ENCODE data around the gene CDKN2B-AS1. TPM values are rescaled to one million over a fixed set of nuclear protein-coding genes. Genes with fewer than 3 reads are reported as not detected.
A peak's percentile ranks its signal among the peaks of the same experiment; 100 is the strongest.

Gene CDKN2B-AS1
- total and polyA plus RNA-seq, 5 experiments from 2014 or later, result 0.60 TPM; not detected in 4

DNA sequence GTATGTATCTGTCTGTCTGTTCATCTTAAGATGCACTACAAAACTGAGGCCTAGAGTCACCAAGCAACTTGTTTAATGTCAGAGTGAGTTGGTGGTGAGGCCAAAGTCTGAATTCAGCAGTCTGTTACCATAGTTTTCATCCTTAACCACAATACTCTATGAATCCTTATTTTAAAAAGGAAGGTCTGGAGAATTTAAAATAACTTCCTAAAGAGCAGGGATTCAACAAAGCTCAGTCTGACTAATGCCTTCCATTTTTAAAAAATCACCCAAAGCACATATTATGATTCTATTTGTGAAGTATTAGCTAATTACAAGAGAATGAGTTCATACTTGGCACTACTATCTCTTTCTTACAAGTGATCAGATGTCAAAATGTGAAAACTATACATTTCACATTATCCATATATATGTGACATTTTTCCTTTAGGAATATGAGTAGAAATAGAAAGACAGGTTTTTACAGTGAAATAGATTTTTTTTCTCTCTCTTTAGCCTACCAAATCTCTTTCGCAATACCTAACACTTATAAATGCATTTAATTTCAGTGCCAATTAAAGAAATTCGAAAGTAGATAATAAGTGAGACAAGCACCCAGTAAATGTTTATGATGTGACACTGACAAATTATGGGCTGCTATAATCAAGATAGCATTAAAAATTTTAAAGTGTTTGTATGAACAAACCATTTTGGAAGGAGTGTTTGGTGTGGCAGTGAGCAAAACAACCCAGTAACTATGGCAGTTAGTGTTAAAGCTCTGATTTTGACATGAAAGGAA is 116.8 kb downstream of the CDKN2B-AS1 start:
- H3K27ac Mint-ChIP-seq, result no peak overlapping the region
- ATAC-seq (no peak), DNase-seq (no peak)
- POLR2A ChIA-PET, result no interaction called here
- peaks cover 0 to 4% (median 0%) of the 10 kb centered on the region in 3 donors for H3K36me3 Mint-ChIP-seq
- no peaks in the 10 kb centered on the region for H3K9me3 Mint-ChIP-seq
- H3K4me3 Mint-ChIP-seq, result no peak overlapping the region
- peaks cover 0 to 2% (median 0%) of the 10 kb centered on the region in 4 donors for H3K4me1 Mint-ChIP-seq
- H3K27me3 Mint-ChIP-seq, result peaks cover 0 to 19% (median 0%) of the 10 kb centered on the region in 5 donors

DNA sequence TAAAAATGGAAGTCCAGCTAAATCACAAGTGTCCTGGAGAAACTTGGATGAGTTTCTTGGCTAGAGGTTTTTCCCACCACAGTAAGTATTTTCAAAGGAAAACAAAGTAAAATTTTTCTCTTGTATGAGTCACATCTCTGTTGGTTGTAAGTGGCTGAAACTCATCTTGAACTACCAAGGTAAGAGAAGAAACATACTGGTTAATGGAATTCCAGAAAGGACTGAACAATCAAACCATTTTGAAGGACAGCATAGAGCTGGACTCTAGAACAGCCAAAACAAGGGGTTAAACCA is 117.3 kb downstream of the CDKN2B-AS1 start:
- H3K4me1 Mint-ChIP-seq, result peaks cover 0 to under 1% (median 0%) of the 10 kb centered on the region in 4 donors
- H3K4me3 Mint-ChIP-seq, result no peak overlapping the region
- POLR2A ChIA-PET, result no interaction called here
- DNase-seq (no peak), ATAC-seq (no peak)
- peaks cover 0 to 19% (median 0%) of the 10 kb centered on the region in 5 donors for H3K27me3 Mint-ChIP-seq
- no peak overlapping the region for H3K27ac Mint-ChIP-seq
- peaks cover 0 to 4% (median 0%) of the 10 kb centered on the region in 3 donors for H3K36me3 Mint-ChIP-seq
- H3K9me3 Mint-ChIP-seq, result no peaks in the 10 kb centered on the region

DNA sequence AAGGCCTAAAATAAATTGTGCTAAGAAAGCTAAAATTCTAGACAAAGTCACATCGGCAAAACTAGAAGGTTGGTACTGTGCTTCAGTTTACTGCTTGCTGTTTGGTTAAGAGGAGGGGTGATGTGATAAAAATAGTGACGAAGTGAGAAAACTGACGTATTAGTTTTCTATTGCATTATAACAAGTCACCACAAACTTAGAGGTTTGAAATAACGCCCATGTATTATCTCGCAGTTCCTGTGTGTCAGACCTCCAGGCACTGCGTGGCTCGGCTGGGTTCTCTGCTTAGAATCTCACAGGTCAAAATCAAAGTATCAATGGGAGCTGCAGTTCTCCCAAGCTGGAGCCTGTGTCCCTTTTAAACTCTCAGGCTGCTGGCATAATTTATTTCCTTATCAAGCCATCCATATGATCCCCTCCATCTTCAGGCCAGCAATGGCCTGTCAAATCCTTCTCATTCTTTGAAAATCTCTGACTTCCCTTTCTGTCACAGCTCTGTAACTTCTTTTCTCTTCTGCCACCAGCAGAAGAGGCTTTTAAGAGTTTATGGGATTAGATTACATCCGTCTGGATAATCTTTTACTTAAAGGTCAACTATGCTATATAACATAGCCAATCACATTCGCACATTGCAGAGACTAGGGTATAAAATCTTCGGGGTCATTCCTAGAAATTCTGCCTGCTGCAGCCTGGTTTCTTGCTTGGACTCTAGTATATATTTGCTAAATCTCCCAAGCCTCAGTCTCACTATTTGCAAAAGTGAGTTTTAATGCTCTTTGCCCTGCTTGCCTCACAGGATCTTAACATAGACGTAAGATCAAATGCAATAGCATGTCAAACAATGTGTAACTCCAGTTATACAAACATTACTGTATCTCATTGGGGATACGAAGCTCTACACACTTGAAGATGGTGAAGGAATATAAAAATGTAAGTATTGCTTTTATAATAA is 118.6 kb downstream of the CDKN2B-AS1 start:
- H3K4me3 Mint-ChIP-seq, result no peak overlapping the region
- DNase-seq (no peak), ATAC-seq (no peak)
- H3K27ac Mint-ChIP-seq, result no peak overlapping the region
- peaks cover 0 to 2% (median under 1%) of the 10 kb centered on the region in 4 donors for H3K4me1 Mint-ChIP-seq
- no peaks in the 10 kb centered on the region for H3K9me3 Mint-ChIP-seq
- peaks cover 0 to 19% (median 0%) of the 10 kb centered on the region in 5 donors for H3K27me3 Mint-ChIP-seq
- POLR2A ChIA-PET, result no interaction called here
- peaks cover 0 to 1% (median 0%) of the 10 kb centered on the region in 3 donors for H3K36me3 Mint-ChIP-seq

DNA sequence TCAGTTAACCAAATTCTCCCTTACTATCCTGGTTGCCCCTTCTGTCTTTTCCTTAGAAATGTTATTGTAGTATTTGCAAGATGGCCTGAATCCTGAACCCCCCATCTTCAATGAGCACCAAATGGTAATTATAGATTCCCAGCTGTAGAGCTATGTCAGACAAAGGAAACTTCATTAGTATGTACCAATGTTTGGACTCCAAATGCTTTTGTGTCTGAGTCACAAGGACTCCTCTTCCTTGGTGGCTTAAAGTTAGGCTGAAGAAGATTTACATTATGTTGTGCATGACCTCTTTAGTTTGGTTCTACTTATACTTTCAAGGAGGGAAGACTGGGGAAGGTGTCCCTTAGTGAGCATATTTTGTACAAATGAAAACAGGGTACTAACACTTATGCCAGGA is 120.4 kb downstream of the CDKN2B-AS1 start:
- no peaks in the 10 kb centered on the region for H3K9me3 Mint-ChIP-seq
- no peaks in the 10 kb centered on the region for H3K36me3 Mint-ChIP-seq
- peaks cover 0 to 12% (median 0%) of the 10 kb centered on the region in 5 donors for H3K27me3 Mint-ChIP-seq
- H3K27ac Mint-ChIP-seq, result no peak overlapping the region
- ATAC-seq (no peak), DNase-seq (no peak)
- POLR2A ChIA-PET, result no interaction called here
- peaks cover 0 to 8% (median 2%) of the 10 kb centered on the region in 4 donors for H3K4me1 Mint-ChIP-seq
- no peak overlapping the region for H3K4me3 Mint-ChIP-seq

DNA sequence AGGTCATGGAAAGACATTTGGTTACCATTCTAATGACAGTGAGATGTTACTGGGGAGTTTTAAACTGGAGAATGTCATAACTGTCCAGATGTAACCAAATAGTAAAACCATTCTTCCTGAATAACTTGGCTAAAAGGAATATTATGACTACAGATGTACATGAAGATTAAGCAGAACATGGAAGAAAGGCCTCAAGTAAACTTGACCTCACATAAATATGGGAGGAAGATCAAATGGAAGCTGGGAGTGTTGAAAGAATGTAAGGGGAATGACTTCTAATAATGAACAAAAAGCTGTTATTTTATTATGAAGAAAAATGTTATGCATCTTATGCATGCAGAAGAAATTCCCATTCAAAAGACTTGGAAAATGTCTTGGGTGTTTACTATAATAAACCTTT is 122.2 kb downstream of the CDKN2B-AS1 start:
- POLR2A ChIA-PET, result no interaction called here

DNA sequence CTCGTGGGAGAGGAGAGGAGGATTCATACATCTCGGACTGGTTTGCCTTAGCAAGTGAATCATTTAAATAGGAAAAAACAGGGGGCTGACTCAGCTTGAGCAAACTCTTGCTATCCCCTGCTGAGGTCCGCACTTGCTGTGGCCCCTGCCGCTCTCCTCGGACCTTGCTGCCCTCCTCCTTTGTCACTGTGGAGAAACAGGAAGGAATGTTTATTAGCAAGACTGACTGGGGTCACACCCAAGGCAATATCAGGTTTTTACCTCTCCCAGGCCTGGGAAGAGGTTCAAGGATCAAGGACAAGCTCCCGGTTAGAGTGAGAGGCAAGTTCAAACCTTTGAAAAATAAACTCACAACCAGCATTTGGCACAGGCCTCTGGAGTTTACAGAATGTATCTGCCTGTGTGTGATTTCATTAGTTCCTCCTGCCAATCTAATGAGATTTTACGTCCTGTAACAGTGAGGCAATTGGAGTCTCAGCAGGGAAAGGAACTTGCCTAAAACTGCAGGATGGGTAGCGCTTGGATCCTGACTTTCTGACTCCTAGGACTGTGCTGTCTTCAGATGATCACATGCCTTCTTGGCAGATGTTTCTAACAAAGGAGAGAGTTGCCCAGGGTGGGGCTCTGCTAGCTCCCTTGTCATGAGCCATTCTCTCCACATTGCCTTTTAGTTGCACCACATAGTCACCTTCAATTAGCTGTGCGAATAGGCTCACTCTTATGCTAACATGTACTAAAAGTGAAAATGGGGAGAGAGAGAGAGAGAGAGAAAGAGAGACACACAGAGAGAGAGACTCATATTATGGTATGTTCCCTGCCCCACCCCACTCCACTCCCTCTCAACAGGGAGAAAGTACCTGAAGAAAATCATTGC is 123.2 kb downstream of the CDKN2B-AS1 start:
- ATAC-seq (no peak), DNase-seq (no peak)
- no peaks in the 10 kb centered on the region for H3K36me3 Mint-ChIP-seq
- H3K9me3 Mint-ChIP-seq, result peaks cover 0 to under 1% (median 0%) of the 10 kb centered on the region in 9 donors
- POLR2A ChIA-PET, result no interaction called here
- peaks cover 0 to 8% (median 2%) of the 10 kb centered on the region in 4 donors for H3K4me1 Mint-ChIP-seq
- H3K27ac Mint-ChIP-seq, result peak overlapping the region in 1 of 10 donors; percentile 53
- H3K27me3 Mint-ChIP-seq, result peaks cover 0 to 12% (median 0%) of the 10 kb centered on the region in 5 donors
- H3K4me3 Mint-ChIP-seq, result no peak overlapping the region

More for the DNA sequence above, 122.2 kb downstream of the CDKN2B-AS1 start:
- H3K4me1 Mint-ChIP-seq, result peaks cover 0 to 8% (median 2%) of the 10 kb centered on the region in 4 donors
- H3K36me3 Mint-ChIP-seq, result no peaks in the 10 kb centered on the region
- H3K27ac Mint-ChIP-seq, result no peak overlapping the region
- DNase-seq (no peak), ATAC-seq (no peak)
- H3K4me3 Mint-ChIP-seq, result no peak overlapping the region
- H3K9me3 Mint-ChIP-seq, result no peaks in the 10 kb centered on the region
- peaks cover 0 to 12% (median 0%) of the 10 kb centered on the region in 5 donors for H3K27me3 Mint-ChIP-seq

DNA sequence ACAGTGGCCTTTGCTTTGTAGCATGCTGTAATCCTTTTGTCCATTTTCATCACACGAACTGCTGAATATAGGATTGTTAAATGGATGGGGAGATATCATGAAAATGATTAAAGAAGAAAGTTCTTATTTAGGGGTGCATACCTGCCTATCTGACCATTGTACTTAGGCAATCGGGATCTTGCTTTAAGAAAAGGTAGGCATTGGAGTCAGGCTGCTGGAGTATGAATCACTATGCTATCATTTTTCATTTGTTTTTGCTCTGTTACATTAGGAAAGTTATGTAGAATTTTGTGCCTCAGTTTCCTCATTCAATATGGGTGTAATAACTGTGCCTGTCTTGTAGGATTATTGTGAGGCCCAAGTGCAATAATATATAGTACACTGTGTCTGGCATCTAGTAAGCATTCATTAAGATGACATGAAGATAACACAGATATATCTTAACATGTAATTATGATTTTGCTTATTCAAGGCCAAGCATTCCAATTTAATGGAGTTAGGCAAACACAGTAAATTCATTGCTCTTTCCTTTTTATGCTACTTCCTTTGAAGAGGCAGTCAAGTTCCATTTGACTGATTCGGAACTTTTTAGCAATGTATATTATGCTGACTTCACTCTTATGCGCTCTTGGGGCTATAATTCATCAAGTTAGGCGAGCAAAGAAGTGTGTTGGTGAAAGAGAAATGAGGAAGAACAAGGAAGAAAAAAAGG is 124.4 kb downstream of the CDKN2B-AS1 start:
- POLR2A ChIA-PET, result no interaction called here
- peaks cover 0 to 7% (median 0%) of the 10 kb centered on the region in 3 donors for H3K36me3 Mint-ChIP-seq
- H3K4me3 Mint-ChIP-seq, result no peak overlapping the region
- ATAC-seq (no peak), DNase-seq (no peak)
- H3K27ac Mint-ChIP-seq, result no peak overlapping the region
- H3K27me3 Mint-ChIP-seq, result peaks cover 0 to 13% (median 5%) of the 10 kb centered on the region in 5 donors
- peaks cover 0 to 8% (median 0%) of the 10 kb centered on the region in 9 donors for H3K9me3 Mint-ChIP-seq
- peaks cover 0 to 8% (median 2%) of the 10 kb centered on the region in 4 donors for H3K4me1 Mint-ChIP-seq

DNA sequence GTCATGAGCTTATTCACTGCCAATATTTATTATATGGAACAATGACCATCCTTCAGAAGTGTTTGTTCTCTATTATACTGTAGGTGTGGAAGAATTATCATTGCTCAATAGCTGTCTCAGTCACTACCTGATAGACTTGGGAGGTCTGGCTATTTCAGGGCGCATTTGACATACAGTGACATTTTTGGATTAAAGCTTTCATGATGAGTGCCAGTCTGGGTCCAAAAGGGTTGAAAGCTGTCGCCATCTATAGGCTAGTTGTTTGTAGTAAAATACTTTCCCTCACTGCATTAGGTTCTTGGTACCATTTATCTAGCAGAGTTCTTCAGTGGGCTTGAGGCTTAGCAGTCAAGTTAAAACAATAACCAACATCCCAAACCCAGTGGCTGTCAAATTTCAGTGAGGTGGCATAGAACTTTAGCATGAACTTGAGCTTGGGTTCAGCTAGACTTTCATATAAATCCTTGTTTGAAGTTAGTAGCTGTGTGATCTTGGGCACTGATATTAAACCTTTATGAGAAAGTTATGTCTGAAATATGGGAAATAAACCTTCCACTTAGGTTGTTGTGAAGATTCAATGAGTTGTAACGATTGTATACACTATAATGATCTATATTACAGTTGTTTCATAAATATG is 125.0 kb downstream of the CDKN2B-AS1 start:
- POLR2A ChIA-PET, result no interaction called here
- H3K4me3 Mint-ChIP-seq, result no peak overlapping the region
- H3K9me3 Mint-ChIP-seq, result peaks cover 0 to 8% (median 0%) of the 10 kb centered on the region in 9 donors
- peaks cover 0 to 8% (median 2%) of the 10 kb centered on the region in 4 donors for H3K4me1 Mint-ChIP-seq
- ATAC-seq (peak; percentile 50 to 59), DNase-seq (peak in 3 of 10 donors; percentile 10 to 41 (median 21))
- no peak overlapping the region for H3K27ac Mint-ChIP-seq
- peaks cover 0 to 7% (median 0%) of the 10 kb centered on the region in 3 donors for H3K36me3 Mint-ChIP-seq
- peaks cover 0 to 12% (median 5%) of the 10 kb centered on the region in 5 donors for H3K27me3 Mint-ChIP-seq

DNA sequence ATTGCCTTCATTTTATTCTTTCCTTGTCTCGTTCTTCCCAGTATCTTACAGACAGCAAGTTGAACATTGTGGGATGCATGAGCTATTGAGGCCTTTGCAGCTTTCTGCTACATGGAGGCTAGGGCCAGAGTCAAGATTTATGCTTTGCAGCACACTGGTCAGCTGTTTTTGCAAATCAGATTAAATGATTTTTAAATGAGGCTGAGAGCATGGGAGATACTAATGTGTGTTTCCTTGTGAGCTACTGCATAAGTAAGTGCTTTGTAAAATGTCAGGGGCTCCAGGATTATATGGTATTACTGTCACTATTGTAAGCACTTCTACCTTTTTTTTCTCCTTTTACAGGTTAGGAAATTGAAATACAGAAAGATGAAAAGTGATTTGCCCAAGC is 125.6 kb downstream of the CDKN2B-AS1 start:
- Mint-ChIP-seq H3K9me3 (peaks cover 0 to 8% (median 0%) of the 10 kb centered on the region in 9 donors), H3K27ac (no peak overlapping the region), H3K4me3 (no peak overlapping the region), H3K4me1 (peaks cover 0 to 8% (median 2%) of the 10 kb centered on the region in 4 donors), H3K36me3 (peaks cover 0 to 7% (median 0%) of the 10 kb centered on the region in 3 donors), H3K27me3 (peaks cover 0 to 12% (median 7%) of the 10 kb centered on the region in 5 donors)
- no peak for ATAC-seq
- DNase-seq, result no peak
- POLR2A ChIA-PET, result no interaction called here

DNA sequence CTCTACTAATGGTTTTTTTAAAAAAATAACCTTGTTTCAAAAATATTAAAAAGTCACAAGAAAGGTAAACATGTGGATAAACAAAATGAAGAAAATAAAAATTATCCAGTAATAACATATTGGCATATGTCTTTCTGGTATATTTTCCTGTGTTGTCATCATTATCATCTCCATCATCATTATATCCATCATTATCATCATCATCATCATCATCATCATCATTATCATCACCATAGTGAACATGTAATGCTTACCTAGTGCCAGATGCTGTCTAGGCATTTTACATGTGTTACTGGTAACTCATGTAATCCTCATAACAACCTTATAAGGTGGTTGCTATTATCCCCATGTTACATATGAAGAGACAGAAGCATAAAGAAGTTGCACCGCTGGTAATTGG is 126.0 kb downstream of the CDKN2B-AS1 start:
- POLR2A ChIA-PET, result no interaction called here
- Mint-ChIP-seq H3K27me3 (peaks cover 0 to 12% (median 7%) of the 10 kb centered on the region in 5 donors), H3K27ac (no peak overlapping the region), H3K4me1 (peaks cover 0 to 8% (median 2%) of the 10 kb centered on the region in 4 donors), H3K4me3 (no peak overlapping the region), H3K36me3 (peaks cover 0 to 7% (median 0%) of the 10 kb centered on the region in 3 donors), H3K9me3 (peaks cover 0 to 8% (median 0%) of the 10 kb centered on the region in 9 donors)
- DNase-seq (no peak), ATAC-seq (no peak)

DNA sequence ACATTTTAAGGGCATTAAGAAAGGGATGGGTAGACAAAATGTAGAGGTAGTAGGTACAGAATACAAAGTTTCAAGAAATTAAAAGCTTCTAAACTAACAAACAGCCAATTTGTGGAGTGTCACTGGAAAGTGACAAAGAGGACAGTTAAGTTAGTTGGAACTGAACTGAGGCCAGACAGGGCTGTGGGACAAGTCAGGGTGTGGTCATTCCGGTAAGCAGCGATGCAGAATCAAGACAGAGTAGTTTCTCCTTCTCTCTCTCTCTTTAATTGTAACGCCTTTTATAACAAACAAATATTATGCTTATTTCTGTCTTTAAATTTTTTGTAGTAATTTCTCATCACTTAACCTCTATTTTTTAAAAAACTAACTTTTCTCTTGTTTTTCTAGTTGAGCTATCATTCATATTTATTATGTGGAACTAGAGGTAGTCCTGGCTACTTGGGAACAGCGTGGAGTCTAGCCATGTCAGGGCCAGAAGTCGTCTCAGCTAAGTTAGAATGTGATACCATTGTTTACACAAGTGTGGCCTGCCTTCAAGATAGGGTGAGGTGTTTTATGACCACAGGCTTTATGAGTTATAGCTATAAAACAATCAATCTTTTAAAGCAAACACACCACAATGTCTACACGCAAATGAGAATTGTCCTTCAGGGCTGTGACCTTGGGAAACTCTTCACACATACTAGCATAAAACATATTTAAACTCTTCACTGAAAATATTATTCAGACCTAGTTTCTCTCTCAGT is 129.8 kb downstream of the CDKN2B-AS1 start:
- DNase-seq (no peak), ATAC-seq (no peak)
- peaks cover 0 to 8% (median 0%) of the 10 kb centered on the region in 9 donors for H3K9me3 Mint-ChIP-seq
- peaks cover 0 to 5% (median 0%) of the 10 kb centered on the region in 4 donors for H3K4me1 Mint-ChIP-seq
- H3K36me3 Mint-ChIP-seq, result peaks cover 0 to 7% (median 0%) of the 10 kb centered on the region in 3 donors
- POLR2A ChIA-PET, result no interaction called here
- H3K27me3 Mint-ChIP-seq, result peaks cover 4 to 32% (median 12%) of the 10 kb centered on the region in 5 donors
- H3K27ac Mint-ChIP-seq, result no peak overlapping the region
- no peak overlapping the region for H3K4me3 Mint-ChIP-seq
